ENCODE data around the gene POLL. TPM values are rescaled to one million over a fixed set of nuclear protein-coding genes. Genes with fewer than 3 reads are reported as not detected.

Gene POLL
- total and polyA plus RNA-seq, 10 of the 15 experiments (the other 5 are each of a cell fraction or from before 2014, with no cell fraction given), result 1.5 to 25.4 (median 13.8) TPM

- TF ChIP-seq JUNB (IDR thresholded peaks at IDR 0.05) (no peak), RB1 (IDR thresholded peaks at IDR 0.05; ENCODE audit: borderline replicate concordance) (no peak), SMAD1 (IDR thresholded peaks at IDR 0.05; ENCODE audit: low read depth, partially characterized antibody) (no peak), BCL3 (IDR thresholded peaks at IDR 0.05; ENCODE audit: borderline replicate concordance, insufficient read depth, low read depth, low read length, poor library complexity, severe bottlenecking) (no peak), CBX5 (IDR thresholded peaks at IDR 0.05; ENCODE audit: low read depth) (no peak), HDGF (IDR thresholded peaks at IDR 0.05) (no peak), USF1 (IDR thresholded peaks at IDR 0.05; ENCODE audit: borderline replicate concordance, extremely low read length, insufficient read depth, low read depth, low read length) (no peak), BHLHE40 (IDR thresholded peaks at IDR 0.05; ENCODE audit: borderline replicate concordance in 1 of 2, low read depth in 2 of 2, low read length in 1 of 2) (no peak), EGR1 (IDR thresholded peaks at IDR 0.05; ENCODE audit: borderline replicate concordance in 1 of 2, low read depth in 2 of 2, low read length in 2 of 2) (no peak)
Measured at GRCh38 chr10:101557541-101557940, 30.5 kb downstream of the POLL start (continued).

GRCh38 chr10:101552442-101552841 lies 35.6 kb downstream of the POLL start:
- intact Hi-C loops (cut with micrococcal nuclease; ENCODE audit: unreplicated experiment) (no loop called here), in situ Hi-C loops (cut with MboI) (no loop called here)
- ChIA-PET CTCF (interaction anchor here (1.0 kb wide), 1 partner anchor 16 kb away, joined by 3 read pairs; no protein-coding TSS in a partner anchor), SMC1A (ENCODE audit: uncharacterized antibody, unreplicated experiment) (no interaction called here), POLR2A (no interaction called here), RAD21 (ENCODE audit: unreplicated experiment) (no interaction called here)
- Histone ChIP-seq H3K9ac (ENCODE audit: control insufficient read depth, insufficient read depth, low read length) (no peak overlapping the region), H2AFZ (ENCODE audit: control insufficient read depth, low read depth, low read length) (no peak overlapping the region), H3K79me2 (ENCODE audit: control insufficient read depth, insufficient read depth, low read length) (no peaks in the 10 kb centered on the region), H3K27me3 (replicated peaks in 1 of 2; ENCODE audit: control insufficient read depth in 2 of 2, insufficient read depth in 2 of 2, low read length in 1 of 2) (no peaks in the 10 kb centered on the region), H3K27ac (ENCODE audit: control insufficient read depth, insufficient read depth) (no peak overlapping the region), H4K20me1 (ENCODE audit: control insufficient read depth, insufficient read depth) (no peaks in the 10 kb centered on the region), H3K4me2 (ENCODE audit: control insufficient read depth, insufficient read depth) (no peak overlapping the region), H3K9me3 (replicated peaks; ENCODE audit: control insufficient read depth, insufficient read depth, low read length) (no peaks in the 10 kb centered on the region), H3K36me3 (ENCODE audit: control insufficient read depth in 2 of 2, insufficient read depth in 2 of 2, low read length in 1 of 2) (peaks cover 0 to 3% of the 10 kb centered on the region in 2 experiments; a peak in 2 of 4 replicates), H3K4me1 (ENCODE audit: control insufficient read depth, insufficient read depth, low read length) (no peaks in the 10 kb centered on the region), H3K4me3 (no peak overlapping the region)
- ATAC-seq (no peak), DNase-seq (ENCODE audit: low read depth, low spot score) (no peak), FAIRE-seq (no peak)
- 100% methylated on average over 3 of the region's 3 CpGs for WGBS (ENCODE audit: insufficient coverage, insufficient replicate concordance, low lambda C conversion rate, missing lambda C conversion rate)
- no TSS peak for BruUV-seq (replicated peaks)
- TF ChIP-seq EP300 (IDR thresholded peaks at IDR 0.05; ENCODE audit: borderline replicate concordance in 1 of 2, control insufficient read depth in 1 of 2, low read depth in 2 of 2, low read length in 2 of 2) (no peak), IRF5 (IDR thresholded peaks at IDR 0.05; ENCODE audit: borderline replicate concordance) (no peak), POLR2AphosphoS5 (IDR thresholded peaks at IDR 0.05; ENCODE audit: low read length) (no peak), JUND (IDR thresholded peaks at IDR 0.05; ENCODE audit: low read depth, low read length) (no peak), ZBTB40 (IDR thresholded peaks at IDR 0.05; ENCODE audit: borderline replicate concordance) (no peak)

All from GM12878 (cell line).